Gastroesophageal sphincter (tissue), 3 donors: ENCODE data around the gene YBX1.

ENCODE experiments used
- CTCF ChIP-seq, 4 experiments: fragments of 200-600 bp in 2 of 4; fragments of 450-650 bp in 2 of 4; sonication (generic) in 1 of 4; IDR thresholded peaks; one replicate each; pipeline ENCODE4 v1.5.1; 2017 to 2019; ENCODE audit warnings: antibody characterized with exemption in 4 of 4, mild to moderate bottlenecking in 2 of 4, moderate library complexity in 2 of 4
- EP300 ChIP-seq: sonication (generic); formaldehyde crosslinking; IDR thresholded peaks from one replicate; pipeline ENCODE4 v1.6.1; 2017; ENCODE audit warnings: antibody characterized with exemption, mild to moderate bottlenecking
- POLR2AphosphoS5 ChIP-seq: sonication (generic); formaldehyde crosslinking; IDR thresholded peaks from one replicate; pipeline ENCODE4 v1.6.1; 2017; ENCODE audit warnings: antibody characterized with exemption

DNA sequence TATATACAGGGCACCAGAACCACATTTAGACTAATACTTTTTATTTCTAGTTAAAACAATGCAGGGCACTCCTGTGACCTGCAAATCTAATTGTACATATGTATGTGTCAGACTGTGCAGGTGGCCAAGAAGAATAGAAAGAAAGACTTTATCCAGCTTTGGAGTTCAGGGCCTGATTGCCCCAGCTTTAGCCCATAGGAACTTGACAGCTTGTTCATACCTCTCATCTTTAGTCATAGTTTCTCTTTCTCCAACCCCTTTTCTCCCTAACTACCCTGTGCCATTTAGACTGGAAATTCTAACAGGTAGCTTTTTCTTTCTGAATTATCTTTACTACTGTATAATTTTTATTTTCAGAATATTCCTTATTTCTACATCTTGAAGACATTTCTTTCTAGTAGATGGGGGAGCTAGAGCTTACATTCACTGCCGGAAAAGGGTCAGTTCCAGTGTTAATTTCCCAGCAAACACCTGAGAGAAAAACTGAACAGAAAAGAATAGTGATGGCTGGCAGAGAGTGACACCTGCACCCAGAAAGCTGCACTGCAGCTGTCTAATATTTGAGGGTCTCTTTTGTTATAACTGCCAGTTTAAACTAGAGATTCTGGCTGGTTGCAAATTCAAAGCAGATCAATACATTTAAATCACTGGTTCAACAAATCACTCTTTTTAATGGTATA is 8.4 kb downstream of the YBX1 start:
- peak in 1 of 4 experiments; percentile 5 for TF ChIP-seq CTCF (IDR thresholded peaks at IDR 0.05)
- no peak for TF ChIP-seq EP300
- TF ChIP-seq POLR2AphosphoS5, result no peak
